Upper lobe of left lung (tissue), 4 donors: Measurements from ENCODE around the gene HAUS2.

Experiments
- CTCF ChIP-seq, 6 experiments: fragments of 450-650 bp in 4 of 6; fragments of 200-600 bp in 2 of 6; sonication (generic) in 2 of 6; IDR thresholded peaks; one replicate each; pipeline ENCODE4 v1.5.1; 2016 to 2019; ENCODE audit warnings: antibody characterized with exemption in 6 of 6
- POLR2A ChIP-seq, 4 donors: fragments of 450-650 bp; IDR thresholded peaks; one replicate each; pipeline ENCODE4 v1.5.1; 2016 to 2017; ENCODE audit warnings: antibody characterized with exemption in 4 of 4, mild to moderate bottlenecking in 2 of 4

DNA sequence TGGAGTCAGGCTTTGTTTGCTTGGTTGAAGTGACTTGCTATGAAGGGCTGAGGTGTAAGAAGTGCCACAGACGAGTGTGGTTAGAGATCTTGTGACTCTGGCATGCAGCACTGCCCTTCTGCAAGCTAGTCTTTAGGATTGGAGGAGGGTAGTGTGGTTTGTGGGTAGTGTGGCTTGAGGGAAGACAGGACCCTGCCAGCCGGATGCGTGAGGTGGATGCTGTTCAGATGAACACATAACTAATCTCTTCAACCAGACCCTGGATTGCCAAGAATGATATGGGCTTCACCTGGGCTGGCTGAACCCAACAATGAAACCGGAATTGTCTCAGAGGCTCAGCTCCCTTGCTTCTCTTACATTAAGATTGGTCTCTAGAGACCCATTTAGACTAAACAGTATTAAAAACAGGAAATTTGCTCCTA lies 59.5 kb downstream of the HAUS2 start:
- TF ChIP-seq CTCF (IDR thresholded peaks at IDR 0.05) (no peak), POLR2A (IDR thresholded peaks at IDR 0.05) (no peak)
